HCT116 (cell line): ENCODE data around the gene TSPAN11.

ENCODE experiments used
- ATF3 ChIP-seq: IDR thresholded peaks from 2 replicates; pipeline ENCODE4 v1.6.1; 2012
- EZH2 ChIP-seq: fragments of 200-600 bp; sonication (generic); IDR thresholded peaks from 2 replicates; pipeline ENCODE4 v1.6.1; 2017; ENCODE audit warnings: antibody characterized with exemption, mixed run types
- EZH2phosphoT487 ChIP-seq: fragments of 200-600 bp; IDR thresholded peaks from 2 replicates; pipeline ENCODE4 v1.6.1; 2018; ENCODE audit warnings: antibody characterized with exemption, borderline replicate concordance
- MAX ChIP-seq: IDR thresholded peaks from 2 replicates; pipeline ENCODE4 v1.6.1; 2012
- POLR2A ChIP-seq: IDR thresholded peaks from 2 replicates; pipeline ENCODE4 v1.7.0; 2011; ENCODE audit warnings: borderline replicate concordance; ENCODE audit not compliant: insufficient read depth, insufficient read length; ENCODE audit errors: extremely low read depth
- POLR2AphosphoS5 ChIP-seq: IDR thresholded peaks from 2 replicates; pipeline ENCODE4 v1.6.1; 2011; ENCODE audit warnings: mild to moderate bottlenecking, low read depth, low read length, moderate library complexity
- YY1 ChIP-seq: IDR thresholded peaks from 2 replicates; pipeline ENCODE4 v1.6.1; 2011; ENCODE audit warnings: low read length, low read depth, moderate library complexity, mild to moderate bottlenecking; ENCODE audit not compliant: insufficient replicate concordance; ENCODE audit errors: extremely low read depth
- TF ChIP-seq, protein P1 (sequence below), 3 experiments: fragments of 200-600 bp in 1 of 3; sonication (generic) in 1 of 3; IDR thresholded peaks in 2 of 3; conservative IDR thresholded peaks in 1 of 3; 2 replicates each; pipeline ENCODE4 v1.5.1; 2012 to 2017; ENCODE audit warnings: low read depth in 2 of 3, low read length in 2 of 3, antibody characterized with exemption in 1 of 3, borderline replicate concordance in 1 of 3, control low read depth in 1 of 3, mild to moderate bottlenecking in 1 of 3, mixed read lengths in 1 of 3, mixed run types in 1 of 3, moderate library complexity in 1 of 3; ENCODE audit not compliant: insufficient read depth in 1 of 3

DNA sequence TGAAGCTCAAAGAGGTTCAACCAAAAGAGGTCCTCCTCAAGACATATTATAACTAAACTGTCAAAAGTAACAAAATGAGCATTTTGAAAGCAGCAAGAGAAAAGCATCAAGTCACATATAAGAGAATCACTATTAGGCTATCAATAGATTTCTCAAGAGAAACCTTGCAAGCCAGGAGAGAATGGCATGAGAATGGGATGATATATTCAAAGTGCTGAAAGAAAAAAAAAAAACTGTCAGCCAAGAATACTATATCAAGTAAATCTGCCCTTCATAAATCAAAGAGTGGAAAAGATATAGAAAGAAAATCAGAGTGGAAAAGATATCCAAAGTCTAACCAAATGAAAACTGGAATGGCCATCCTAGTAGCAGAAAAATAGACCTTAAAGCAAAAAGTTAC lies 39.3 kb upstream of the TSPAN11 start:
- TF ChIP-seq, protein P1, sequence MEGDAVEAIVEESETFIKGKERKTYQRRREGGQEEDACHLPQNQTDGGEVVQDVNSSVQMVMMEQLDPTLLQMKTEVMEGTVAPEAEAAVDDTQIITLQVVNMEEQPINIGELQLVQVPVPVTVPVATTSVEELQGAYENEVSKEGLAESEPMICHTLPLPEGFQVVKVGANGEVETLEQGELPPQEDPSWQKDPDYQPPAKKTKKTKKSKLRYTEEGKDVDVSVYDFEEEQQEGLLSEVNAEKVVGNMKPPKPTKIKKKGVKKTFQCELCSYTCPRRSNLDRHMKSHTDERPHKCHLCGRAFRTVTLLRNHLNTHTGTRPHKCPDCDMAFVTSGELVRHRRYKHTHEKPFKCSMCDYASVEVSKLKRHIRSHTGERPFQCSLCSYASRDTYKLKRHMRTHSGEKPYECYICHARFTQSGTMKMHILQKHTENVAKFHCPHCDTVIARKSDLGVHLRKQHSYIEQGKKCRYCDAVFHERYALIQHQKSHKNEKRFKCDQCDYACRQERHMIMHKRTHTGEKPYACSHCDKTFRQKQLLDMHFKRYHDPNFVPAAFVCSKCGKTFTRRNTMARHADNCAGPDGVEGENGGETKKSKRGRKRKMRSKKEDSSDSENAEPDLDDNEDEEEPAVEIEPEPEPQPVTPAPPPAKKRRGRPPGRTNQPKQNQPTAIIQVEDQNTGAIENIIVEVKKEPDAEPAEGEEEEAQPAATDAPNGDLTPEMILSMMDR (IDR thresholded peaks at IDR 0.05 in 2 of 3, conservative IDR thresholded peaks at IDR 0.05 in 1 of 3; ENCODE audit: borderline replicate concordance in 1 of 3, insufficient read depth in 1 of 3, low read depth in 2 of 3, low read length in 2 of 3), result no peak
- no peak for TF ChIP-seq POLR2A
- no peak for TF ChIP-seq ATF3
- no peak for TF ChIP-seq MAX
- no peak for TF ChIP-seq POLR2AphosphoS5
- TF ChIP-seq YY1, result no peak
- TF ChIP-seq EZH2phosphoT487, result no peak
- no peak for TF ChIP-seq EZH2
